SU-DHL-6 (cell line): Measurements from ENCODE around the gene SLC11A2.

Source experiments
- EZH2phosphoT487 ChIP-seq: fragments of 200-600 bp; sonication (generic), shearing (Covaris generic); conservative IDR thresholded peaks from 2 replicates; pipeline ENCODE4 v1.6.1; 2018; ENCODE audit warnings: mild to moderate bottlenecking, antibody characterized with exemption, low read length, moderate library complexity, mixed read lengths
- TF ChIP-seq, protein P1 (sequence below): fragments of 200-600 bp; sonication (generic); IDR thresholded peaks from one replicate; pipeline ENCODE4 v1.5.1; 2017; ENCODE audit warnings: antibody characterized with exemption, mild to moderate bottlenecking, low read length, moderate library complexity; ENCODE audit not compliant: insufficient read depth, poor library complexity, severe bottlenecking

DNA sequence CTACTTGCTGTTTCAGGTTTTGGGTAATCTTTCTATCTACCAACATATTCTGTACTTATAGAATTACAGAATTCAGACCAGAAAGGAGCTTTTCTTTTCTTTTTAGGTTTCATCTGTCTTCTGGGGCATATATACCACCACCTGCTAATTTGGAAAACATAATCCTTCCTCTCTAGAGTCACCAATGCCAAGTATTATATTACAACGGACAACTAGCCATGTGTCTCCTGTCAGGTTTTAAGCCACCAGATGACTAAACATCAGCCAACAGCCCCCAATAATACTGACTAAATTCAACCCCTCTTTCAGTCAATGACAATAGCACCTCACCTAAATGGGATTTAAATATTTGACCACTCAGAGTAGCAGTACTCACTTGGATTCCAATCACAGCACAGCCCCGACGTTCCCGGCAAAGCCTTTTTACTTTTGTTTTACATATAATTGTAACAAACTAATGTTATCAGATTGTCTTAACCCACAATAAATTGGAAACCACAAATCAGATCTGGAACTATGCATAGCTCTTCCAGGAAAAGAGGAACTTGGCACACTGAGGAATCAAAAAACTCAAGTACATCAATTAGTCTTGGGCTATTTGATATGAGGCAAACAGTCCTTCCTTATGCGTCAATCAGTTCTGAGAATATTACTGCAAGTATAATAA is 13.5 kb downstream of the SLC11A2 start:
- TF ChIP-seq, protein P1, sequence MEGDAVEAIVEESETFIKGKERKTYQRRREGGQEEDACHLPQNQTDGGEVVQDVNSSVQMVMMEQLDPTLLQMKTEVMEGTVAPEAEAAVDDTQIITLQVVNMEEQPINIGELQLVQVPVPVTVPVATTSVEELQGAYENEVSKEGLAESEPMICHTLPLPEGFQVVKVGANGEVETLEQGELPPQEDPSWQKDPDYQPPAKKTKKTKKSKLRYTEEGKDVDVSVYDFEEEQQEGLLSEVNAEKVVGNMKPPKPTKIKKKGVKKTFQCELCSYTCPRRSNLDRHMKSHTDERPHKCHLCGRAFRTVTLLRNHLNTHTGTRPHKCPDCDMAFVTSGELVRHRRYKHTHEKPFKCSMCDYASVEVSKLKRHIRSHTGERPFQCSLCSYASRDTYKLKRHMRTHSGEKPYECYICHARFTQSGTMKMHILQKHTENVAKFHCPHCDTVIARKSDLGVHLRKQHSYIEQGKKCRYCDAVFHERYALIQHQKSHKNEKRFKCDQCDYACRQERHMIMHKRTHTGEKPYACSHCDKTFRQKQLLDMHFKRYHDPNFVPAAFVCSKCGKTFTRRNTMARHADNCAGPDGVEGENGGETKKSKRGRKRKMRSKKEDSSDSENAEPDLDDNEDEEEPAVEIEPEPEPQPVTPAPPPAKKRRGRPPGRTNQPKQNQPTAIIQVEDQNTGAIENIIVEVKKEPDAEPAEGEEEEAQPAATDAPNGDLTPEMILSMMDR: no peak
- no peak for TF ChIP-seq EZH2phosphoT487
